ENCODE data around the gene ARAP2. TPM values are rescaled to one million over a fixed set of nuclear protein-coding genes. Genes with fewer than 3 reads are reported as not detected.

The ARAP2 gene
- total and polyA plus RNA-seq, 2 experiments from 2014 or later, result 5.9 to 22.7 TPM

GRCh38 chr4:36180206-36180605 lies 64.1 kb downstream of the ARAP2 start:
- DNase-seq (ENCODE audit: low spot score), result no peak
- H3K27me3 ChIP-seq, result no peaks in the 10 kb centered on the region
- H3K36me3 ChIP-seq (replicated peaks; ENCODE audit: insufficient read depth, low read depth), result no peaks in the 10 kb centered on the region
- H3K4me3 ChIP-seq, result no peak overlapping the region
- H3K79me2 ChIP-seq, result no peaks in the 10 kb centered on the region
- no peak overlapping the region for H3K27ac ChIP-seq
- H2AFZ ChIP-seq, result no peak overlapping the region
- no peaks in the 10 kb centered on the region for H3K9me2 ChIP-seq (replicated peaks; ENCODE audit: insufficient read depth)
- H4K20me1 ChIP-seq (ENCODE audit: insufficient read depth, poor library complexity, severe bottlenecking), result no peaks in the 10 kb centered on the region
- no peaks in the 10 kb centered on the region for H3K9me3 ChIP-seq (ENCODE audit: low read depth)
- H3K4me2 ChIP-seq, result no peak overlapping the region
- H3K4me1 ChIP-seq (ENCODE audit: insufficient read depth), result no peaks in the 10 kb centered on the region
- WGBS (ENCODE audit: low lambda C conversion rate, missing lambda C conversion rate), result 95% methylated on average over 6 of the region's 6 CpGs
- TF ChIP-seq EZH2phosphoT487 (IDR thresholded peaks at IDR 0.05; ENCODE audit: low read depth, severe bottlenecking, unreplicated experiment), result no peak
- TF ChIP-seq EZH2 (IDR thresholded peaks at IDR 0.05; ENCODE audit: borderline replicate concordance), result no peak
- TF ChIP-seq CTCF (IDR thresholded peaks at IDR 0.05; ENCODE audit: poor library complexity), result no peak

GRCh38 chr4:36178484-36178883 lies 65.8 kb downstream of the ARAP2 start:
- Histone ChIP-seq H3K9me3 (ENCODE audit: low read depth) (no peaks in the 10 kb centered on the region), H3K79me2 (no peaks in the 10 kb centered on the region), H3K9me2 (replicated peaks; ENCODE audit: insufficient read depth) (no peaks in the 10 kb centered on the region), H2AFZ (no peak overlapping the region), H4K20me1 (ENCODE audit: insufficient read depth, poor library complexity, severe bottlenecking) (no peaks in the 10 kb centered on the region), H3K27ac (no peak overlapping the region), H3K4me3 (no peak overlapping the region), H3K4me2 (no peak overlapping the region), H3K4me1 (ENCODE audit: insufficient read depth) (no peaks in the 10 kb centered on the region), H3K36me3 (replicated peaks; ENCODE audit: insufficient read depth, low read depth) (no peaks in the 10 kb centered on the region), H3K27me3 (no peaks in the 10 kb centered on the region)
- DNase-seq (ENCODE audit: low spot score), result no peak
- TF ChIP-seq EZH2phosphoT487 (IDR thresholded peaks at IDR 0.05; ENCODE audit: low read depth, severe bottlenecking, unreplicated experiment), result no peak
- TF ChIP-seq EZH2 (IDR thresholded peaks at IDR 0.05; ENCODE audit: borderline replicate concordance), result no peak
- TF ChIP-seq CTCF (IDR thresholded peaks at IDR 0.05; ENCODE audit: poor library complexity), result no peak
- 94% methylated on average over 3 of the region's 3 CpGs for WGBS (ENCODE audit: low lambda C conversion rate, missing lambda C conversion rate)

- no peaks in the 10 kb centered on the region for H3K27me3 ChIP-seq
- no peak overlapping the region for H3K27ac ChIP-seq
- DNase-seq (ENCODE audit: low spot score), result no peak
- no peak overlapping the region for H2AFZ ChIP-seq
- no peaks in the 10 kb centered on the region for H3K79me2 ChIP-seq
- no peak overlapping the region for H3K4me3 ChIP-seq
- TF ChIP-seq EZH2 (IDR thresholded peaks at IDR 0.05; ENCODE audit: borderline replicate concordance) (no peak), CTCF (IDR thresholded peaks at IDR 0.05; ENCODE audit: poor library complexity) (no peak)
- H3K9me3 ChIP-seq (ENCODE audit: low read depth), result no peaks in the 10 kb centered on the region
- WGBS (ENCODE audit: low lambda C conversion rate, missing lambda C conversion rate), result 42% methylated on average over 1 of the region's 1 CpG
- no peak overlapping the region for H3K4me2 ChIP-seq
- H3K9me2 ChIP-seq (replicated peaks; ENCODE audit: insufficient read depth), result no peaks in the 10 kb centered on the region
- no peaks in the 10 kb centered on the region for H4K20me1 ChIP-seq (ENCODE audit: insufficient read depth, poor library complexity, severe bottlenecking)
- no peaks in the 10 kb centered on the region for H3K4me1 ChIP-seq (ENCODE audit: insufficient read depth)
- no peaks in the 10 kb centered on the region for H3K36me3 ChIP-seq (replicated peaks; ENCODE audit: insufficient read depth, low read depth)
These were observed 66.4 kb downstream of the ARAP2 start for GRCh38 chr4:36177946-36178345.

GRCh38 chr4:36174570-36174969 lies 69.7 kb downstream of the ARAP2 start:
- no peaks in the 10 kb centered on the region for H3K9me3 ChIP-seq (ENCODE audit: low read depth)
- no peaks in the 10 kb centered on the region for H4K20me1 ChIP-seq (ENCODE audit: insufficient read depth, poor library complexity, severe bottlenecking)
- no peaks in the 10 kb centered on the region for H3K9me2 ChIP-seq (replicated peaks; ENCODE audit: insufficient read depth)
- H3K79me2 ChIP-seq, result no peaks in the 10 kb centered on the region
- TF ChIP-seq CTCF (IDR thresholded peaks at IDR 0.05; ENCODE audit: poor library complexity) (no peak), EZH2 (IDR thresholded peaks at IDR 0.05; ENCODE audit: borderline replicate concordance) (no peak), EZH2phosphoT487 (IDR thresholded peaks at IDR 0.05; ENCODE audit: low read depth, severe bottlenecking, unreplicated experiment) (no peak)
- no peak for DNase-seq (ENCODE audit: low spot score)
- no peak overlapping the region for H3K4me2 ChIP-seq
- no peaks in the 10 kb centered on the region for H3K4me1 ChIP-seq (ENCODE audit: insufficient read depth)
- H3K27me3 ChIP-seq, result no peaks in the 10 kb centered on the region
- H3K36me3 ChIP-seq (replicated peaks; ENCODE audit: insufficient read depth, low read depth), result no peaks in the 10 kb centered on the region
- no peak overlapping the region for H3K27ac ChIP-seq
- H2AFZ ChIP-seq, result no peak overlapping the region
- H3K4me3 ChIP-seq, result no peak overlapping the region
